Measurements from ENCODE around the gene ZBED6.

DNA sequence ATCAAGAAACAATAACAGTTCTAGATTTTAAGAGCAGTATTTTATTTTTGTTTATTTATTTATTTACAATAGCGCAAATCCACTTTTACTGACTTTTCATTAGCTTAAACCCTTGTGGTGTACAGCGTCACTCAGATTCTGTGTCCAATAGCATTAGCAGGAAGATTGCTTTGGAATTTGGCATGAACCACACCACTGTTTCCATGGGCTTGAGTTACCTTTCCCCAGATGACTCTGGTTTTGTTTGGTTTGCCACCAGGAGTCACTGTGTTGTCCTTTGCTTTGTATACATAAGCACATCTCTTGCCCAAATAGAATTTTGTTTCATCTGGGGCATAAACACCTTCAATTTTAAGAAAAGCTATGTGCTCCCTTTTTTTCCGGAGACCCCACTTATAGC, 40.1 kb downstream of the ZBED6 start:
- TF ChIP-seq POLR2A (IDR thresholded peaks at IDR 0.05; ENCODE audit: low read length) (no peak), GATA1 (IDR thresholded peaks at IDR 0.05; ENCODE audit: low read depth, low read length) (no peak)
